PC-9 (cell line): ENCODE data around the gene AZGP1. TPM values are rescaled to one million over a fixed set of nuclear protein-coding genes. Genes with fewer than 3 reads are reported as not detected.

Source experiments
- BruUV-seq: library from RNA; stranded (reverse); fragments of 400-500 nt; replicated peaks from 2 replicates; lab custom pipeline; 2021; lab: Mats Ljungman, UMichigan
- CTCF ChIA-PET: fragments of 300-600 bp; sonication (Branson Sonifier 250); formaldehyde crosslinking; loops from one replicate; lab custom pipeline; 2022; ENCODE audit warnings: antibody characterized with exemption; lab: Charles Lee
- POLR2A ChIA-PET: fragments of 300-600 bp; sonication (Branson Sonifier 250); formaldehyde crosslinking; loops from one replicate; lab custom pipeline; 2022; ENCODE audit warnings: antibody characterized with exemption; ENCODE audit not compliant: unreplicated experiment; lab: Charles Lee
- DNase-seq, 2 experiments: peaks; one replicate each; pipeline versions ENCODE4 v3.0.0 to v3.0.0-alpha.2; 2015 to 2022; ENCODE audit warnings: mixed read lengths in 1 of 2
- H2AFZ ChIP-seq: fragments of 200-600 bp; sonication (generic); 2 replicates; pipeline ENCODE4 v1.8.1; 2017; ENCODE audit warnings: antibody characterized with exemption
- H3F3A ChIP-seq: fragments of 200-600 bp; sonication (generic); 2 replicates; pipeline ENCODE4 v1.8.1; 2017; ENCODE audit warnings: antibody characterized with exemption, mild to moderate bottlenecking, low read depth; ENCODE audit not compliant: insufficient read depth
- H3K27ac ChIP-seq: fragments of 200-600 bp; sonication (generic); 2 replicates; pipeline ENCODE4 v1.6.1; 2016; ENCODE audit warnings: mixed run types
- H3K27me3 ChIP-seq: fragments of 200-600 bp; sonication (generic); 2 replicates; pipeline ENCODE4 v1.6.1; 2016; ENCODE audit warnings: low read depth, mixed run types; ENCODE audit not compliant: insufficient read depth
- H3K36me3 ChIP-seq: fragments of 200-600 bp; sonication (generic); 2 replicates; pipeline ENCODE4 v1.6.1; 2016; ENCODE audit warnings: low read depth, mixed run types
- H3K4me1 ChIP-seq: fragments of 200-600 bp; sonication (generic); replicated peaks from 2 replicates; pipeline ENCODE4 v1.6.1; 2016; ENCODE audit warnings: mixed run types; ENCODE audit not compliant: insufficient read depth
- H3K4me2 ChIP-seq: fragments of 200-600 bp; sonication (generic); 2 replicates; pipeline ENCODE4 v1.6.1; 2017; ENCODE audit warnings: mixed run types
- H3K4me3 ChIP-seq: fragments of 200-600 bp; sonication (generic); 2 replicates; pipeline ENCODE4 v1.6.1; 2016; ENCODE audit warnings: mixed run types
- H3K79me2 ChIP-seq: fragments of 200-600 bp; sonication (generic); 2 replicates; pipeline ENCODE4 v1.6.1; 2017; ENCODE audit warnings: low read depth, mixed run types
- H3K9me2 ChIP-seq: fragments of 200-600 bp; sonication (generic); 2 replicates; pipeline ENCODE4 v1.8.1; 2017; ENCODE audit warnings: mild to moderate bottlenecking; ENCODE audit not compliant: insufficient read depth
- H3K9me3 ChIP-seq: fragments of 200-600 bp; sonication (generic); 2 replicates; pipeline ENCODE4 v1.8.1; 2016; ENCODE audit warnings: low read depth; ENCODE audit not compliant: insufficient read depth
- H4K20me1 ChIP-seq: fragments of 200-600 bp; sonication (generic); 2 replicates; pipeline ENCODE4 v1.8.1; 2017; ENCODE audit not compliant: insufficient read depth
- EZH2 ChIP-seq: fragments of 200-600 bp; sonication (generic); IDR thresholded peaks from 2 replicates; pipeline ENCODE4 v1.8.0; 2017; ENCODE audit warnings: antibody characterized with exemption, low read depth
- intact Hi-C: fragments of 100-400 bp; cut with micrococcal nuclease; formaldehyde crosslinking; loops from one replicate; pipeline ENCODE4 v1.10.0; 2022; ENCODE audit not compliant: unreplicated experiment
- total RNA-seq: library from RNA; stranded (reverse); gene quantifications from 2 replicates; pipeline ENCODE4 v1.2.3, GENCODE V29; 2021
- TF ChIP-seq, protein P1 (sequence below): fragments of 200-600 bp; sonication (generic); conservative IDR thresholded peaks from 2 replicates; pipeline ENCODE4 v1.6.1; 2017; ENCODE audit warnings: mixed run types, antibody characterized with exemption, mild to moderate bottlenecking, moderate library complexity

Gene AZGP1
- total RNA-seq, 1 experiment from 2014 or later: not detected

DNA sequence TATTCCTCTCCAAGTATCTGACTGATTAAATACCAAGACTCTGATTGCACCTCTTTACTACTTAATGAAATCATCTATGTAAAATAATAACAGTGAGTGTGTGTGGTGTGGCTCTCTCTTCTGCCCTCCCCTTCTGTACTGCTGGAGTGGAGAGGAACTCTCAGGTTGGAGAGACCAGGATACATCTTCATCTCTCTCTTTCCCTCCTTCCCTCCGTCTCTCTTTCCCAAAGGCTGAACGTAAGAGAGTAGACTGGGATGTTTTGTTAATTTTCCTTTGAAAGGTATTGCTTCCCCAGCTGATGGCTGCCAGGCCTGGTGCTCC is 46.1 kb downstream of the AZGP1 start:
- Histone ChIP-seq H3F3A (no peaks in the 10 kb centered on the region), H2AFZ (peak overlapping the region; percentile 64; the same call in 1 of the 2 replicates), H3K4me1 (0 out of 2 replicates have a peak, but pooled peaks cover 3% of the 10 kb centered on the region), H3K9me2 (no peaks in the 10 kb centered on the region), H4K20me1 (no peaks in the 10 kb centered on the region), H3K4me3 (no peak overlapping the region; the same call in 1 of the 2 replicates), H3K36me3 (no peaks in the 10 kb centered on the region), H3K27me3 (peaks cover 68% of the 10 kb centered on the region), H3K27ac (no peak overlapping the region), H3K4me2 (peak overlapping the region; percentile 76), H3K9me3 (no peaks in the 10 kb centered on the region; the same call in 1 of the 2 replicates), H3K79me2 (no peaks in the 10 kb centered on the region)
- ChIA-PET POLR2A (interaction anchor here (0.5 to 0.7 kb wide), 3 partner anchors 10 to 168 kb away, joined by 3 read pairs; partner anchors contain the start of gene TRIM4), CTCF (interaction anchor here (0.5 to 1.0 kb wide), 4 partner anchors 10 to 298 kb away, joined by 3 to 5 read pairs (median 4); partner anchors contain the start of gene TRIM4)
- DNase-seq: no peak
- BruUV-seq: no TSS peak
- intact Hi-C loops: loop anchor here (1.0 to 5.0 kb wide), 2 partner anchors 48 to 62 kb away; partner anchors contain the start of gene AZGP1
- TF ChIP-seq EZH2: no peak
- TF ChIP-seq, protein P1, sequence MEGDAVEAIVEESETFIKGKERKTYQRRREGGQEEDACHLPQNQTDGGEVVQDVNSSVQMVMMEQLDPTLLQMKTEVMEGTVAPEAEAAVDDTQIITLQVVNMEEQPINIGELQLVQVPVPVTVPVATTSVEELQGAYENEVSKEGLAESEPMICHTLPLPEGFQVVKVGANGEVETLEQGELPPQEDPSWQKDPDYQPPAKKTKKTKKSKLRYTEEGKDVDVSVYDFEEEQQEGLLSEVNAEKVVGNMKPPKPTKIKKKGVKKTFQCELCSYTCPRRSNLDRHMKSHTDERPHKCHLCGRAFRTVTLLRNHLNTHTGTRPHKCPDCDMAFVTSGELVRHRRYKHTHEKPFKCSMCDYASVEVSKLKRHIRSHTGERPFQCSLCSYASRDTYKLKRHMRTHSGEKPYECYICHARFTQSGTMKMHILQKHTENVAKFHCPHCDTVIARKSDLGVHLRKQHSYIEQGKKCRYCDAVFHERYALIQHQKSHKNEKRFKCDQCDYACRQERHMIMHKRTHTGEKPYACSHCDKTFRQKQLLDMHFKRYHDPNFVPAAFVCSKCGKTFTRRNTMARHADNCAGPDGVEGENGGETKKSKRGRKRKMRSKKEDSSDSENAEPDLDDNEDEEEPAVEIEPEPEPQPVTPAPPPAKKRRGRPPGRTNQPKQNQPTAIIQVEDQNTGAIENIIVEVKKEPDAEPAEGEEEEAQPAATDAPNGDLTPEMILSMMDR: peak; percentile 11; the same call in 1 of the 2 replicates

DNA sequence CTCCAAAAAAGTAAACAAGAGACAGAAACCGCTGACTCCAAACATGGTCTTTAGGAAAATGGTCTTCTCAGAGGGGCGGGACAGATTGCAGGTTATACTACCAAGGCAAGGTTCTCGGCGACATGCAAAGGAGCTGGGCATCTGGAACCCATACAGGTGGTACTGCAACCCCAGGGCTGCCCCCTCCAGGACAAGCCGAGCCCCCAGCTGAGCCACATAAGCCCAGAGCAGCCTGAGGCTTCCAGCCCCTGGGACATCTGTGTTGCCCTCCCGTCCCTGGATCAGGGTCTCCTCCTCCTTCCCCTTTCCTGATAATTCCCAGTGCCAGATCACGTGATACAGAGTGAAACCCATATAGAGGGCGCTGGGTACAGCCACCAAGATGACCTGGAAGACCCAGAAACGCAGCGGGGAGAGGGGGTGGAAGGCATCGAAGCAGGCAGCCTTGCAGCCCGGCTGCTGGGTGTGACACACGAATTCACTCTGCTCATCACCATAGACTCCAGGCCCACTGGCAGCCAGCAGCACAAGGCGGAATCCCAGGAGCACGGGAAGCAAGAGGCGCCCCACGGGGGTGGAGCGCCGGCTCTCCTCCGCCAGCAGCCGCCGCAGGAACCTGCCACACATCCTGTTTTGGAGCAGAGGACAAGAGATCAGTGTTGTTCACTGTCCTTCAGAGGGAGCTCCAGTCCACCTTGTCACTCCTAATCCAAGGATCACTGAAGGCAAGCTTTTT is 46.7 kb downstream of the AZGP1 start, which contains the start of gene GJC3:
GJC3 (minus strand) TSS at position 627 of the 736 bp plus-strand sequence; CDS start at position 627, 0 bp downstream.
- peak within 1 kb of the TSS; percentile 76 for H3K4me2 ChIP-seq
- no peaks in the 10 kb centered on the region for H4K20me1 ChIP-seq
- H2AFZ ChIP-seq: peak within 1 kb of the TSS; percentile 64
- BruUV-seq: no TSS peak
- H3K79me2 ChIP-seq: no peaks in the 10 kb centered on the region
- CTCF ChIA-PET: interaction anchor here (0.5 to 1.0 kb wide), 4 partner anchors 10 to 298 kb away, joined by 3 to 5 read pairs (median 4); partner anchors contain the start of gene TRIM4
- peak; percentile 58 to 68 for DNase-seq
- intact Hi-C loops: loop anchor here (1.0 to 5.0 kb wide), 2 partner anchors 48 to 62 kb away; partner anchors contain the start of gene AZGP1
- H3K36me3 ChIP-seq: no peaks in the 10 kb centered on the region
- H3K27me3 ChIP-seq: peaks cover 63% of the 10 kb centered on the region
- H3K4me3 ChIP-seq: peak within 1 kb of the TSS; percentile 48; the same call in 1 of the 2 replicates
- H3K9me3 ChIP-seq: no peaks in the 10 kb centered on the region; the same call in 1 of the 2 replicates
- POLR2A ChIA-PET: interaction anchor here (0.5 to 0.7 kb wide), 4 partner anchors 10 to 1027 kb away, joined by 3 to 4 read pairs (median 3); partner anchors contain the start of gene TRIM4
- TF ChIP-seq, protein P1: peak; percentile 58
- no peak for TF ChIP-seq EZH2
- H3K9me2 ChIP-seq: no peaks in the 10 kb centered on the region
- 0 out of 2 replicates have a peak, but pooled peaks cover 3% of the 10 kb centered on the region for H3K4me1 ChIP-seq
- no peak within 1 kb of the TSS for H3K27ac ChIP-seq
- H3F3A ChIP-seq: no peaks in the 10 kb centered on the region

DNA sequence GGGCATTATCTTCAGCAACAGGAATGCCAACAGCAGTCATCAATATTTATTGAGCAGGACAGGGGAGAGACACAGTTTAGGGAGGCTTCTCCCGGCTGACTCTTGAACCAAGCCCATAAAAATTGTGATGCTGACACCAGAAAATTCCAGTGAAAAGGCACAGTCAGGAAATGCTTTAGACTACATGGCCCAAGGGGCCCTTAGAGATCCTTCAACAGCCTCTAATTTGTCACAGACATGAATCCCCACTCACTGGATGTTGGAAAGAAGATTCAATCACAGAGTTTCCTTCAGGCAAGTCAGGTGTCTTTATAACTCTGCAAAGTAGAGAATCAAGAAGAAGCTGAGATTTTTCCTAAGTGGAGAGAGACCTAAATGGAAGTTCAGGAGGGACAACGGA is 47.6 kb downstream of the AZGP1 start:
- Histone ChIP-seq H3K9me3 (no peaks in the 10 kb centered on the region; the same call in 1 of the 2 replicates), H3K9me2 (no peaks in the 10 kb centered on the region), H3K36me3 (no peaks in the 10 kb centered on the region), H3K27me3 (peaks cover 54% of the 10 kb centered on the region), H3F3A (no peaks in the 10 kb centered on the region), H3K27ac (no peak overlapping the region), H3K4me1 (0 out of 2 replicates have a peak, but pooled peaks cover 3% of the 10 kb centered on the region), H3K79me2 (no peaks in the 10 kb centered on the region), H4K20me1 (no peaks in the 10 kb centered on the region), H3K4me3 (no peak overlapping the region), H2AFZ (no peak overlapping the region), H3K4me2 (no peak overlapping the region)
- ChIA-PET POLR2A (no interaction called here), CTCF (no interaction called here)
- no peak for DNase-seq
- intact Hi-C loops: loop anchor here (5.0 kb wide), 1 partner anchor 49 kb away; the partner anchor contains the start of gene AZGP1
- TF ChIP-seq, protein P1: no peak
- TF ChIP-seq EZH2: no peak
- no TSS peak for BruUV-seq
